Esophagus squamous epithelium (tissue), 5 donors: Measurements from ENCODE around the gene ATP2C1. TPM values are rescaled to one million over a fixed set of nuclear protein-coding genes. Genes with fewer than 3 reads are reported as not detected.
A peak's percentile ranks its signal among the peaks of the same experiment; 100 is the strongest.

Experiments used
- DNase-seq: peaks from one replicate; lab custom pipeline; 2025; lab: John Stamatoyannopoulos, UW
- H3K27ac ChIP-seq, 4 donors: fragments of 200-600 bp; sonication (generic); one replicate each; pipeline ENCODE4 v1.5.1; 2016 to 2019; ENCODE audit warnings: mild to moderate bottlenecking in 1 of 4
- H3K27me3 ChIP-seq, 4 donors: fragments of 200-600 bp; sonication (generic); 1 replicate in 3 of 4; 2 replicates in 1 of 4; pipeline versions ENCODE4 v1.5.1 to v1.6.0; 2017 to 2021; ENCODE audit warnings: antibody characterized with exemption in 1 of 4
- H3K36me3 ChIP-seq, 3 donors: fragments of 200-600 bp; sonication (generic); one replicate each; pipeline ENCODE4 v1.5.1; 2016 to 2019
- H3K4me1 ChIP-seq, 3 donors: fragments of 200-600 bp; sonication (generic); one replicate each; pipeline ENCODE4 v1.5.1; 2017 to 2019
- H3K4me3 ChIP-seq, 4 donors: fragments of 200-600 bp; sonication (generic); 1 replicate in 3 of 4; 2 replicates in 1 of 4; pipeline ENCODE4 v1.5.1; 2016 to 2019; ENCODE audit warnings: mild to moderate bottlenecking in 2 of 4, moderate library complexity in 1 of 4
- H3K9me3 ChIP-seq, 3 donors: fragments of 200-600 bp; sonication (generic); one replicate each; pipeline ENCODE4 v1.5.1; 2016 to 2019
- POLR2A ChIP-seq, 4 donors: fragments of 450-650 bp; IDR thresholded peaks; one replicate each; pipeline ENCODE4 v1.6.1; 2017; ENCODE audit warnings: antibody characterized with exemption in 4 of 4, mild to moderate bottlenecking in 4 of 4, moderate library complexity in 3 of 4
- WGBS, 2 donors: methylation state at CpG; one replicate each; pipeline ENCODE4 v1.1.5; 2018; 5-methylcytosine and 5-hydroxymethylcytosine counted together
- intact Hi-C: fragments of 100-400 bp; cut with DNase I; formaldehyde crosslinking; loops from one replicate; pipeline ENCODE4 v1.15.0; 2022
- total RNA-seq, 4 donors: library from RNA; depleted of rRNA; stranded (reverse); fragments of >200 nt; gene quantifications; one replicate each; pipeline ENCODE4 v1.1.0, GENCODE V29; 2016
- TF ChIP-seq, protein P1 (sequence below), 6 experiments: fragments of 450-650 bp in 4 of 6; fragments of 200-600 bp in 2 of 6; sonication (generic) in 2 of 6; IDR thresholded peaks; one replicate each; pipeline ENCODE4 v1.5.1; 2016 to 2019; ENCODE audit warnings: antibody characterized with exemption in 6 of 6, mild to moderate bottlenecking in 4 of 6, moderate library complexity in 4 of 6
- donor health status: DM: yes; HTN: yes; CAD: no.

The ATP2C1 gene
- total RNA-seq, 4 donors from 2014 or later = 27.6 to 44.2 (median 37.7) TPM

DNA sequence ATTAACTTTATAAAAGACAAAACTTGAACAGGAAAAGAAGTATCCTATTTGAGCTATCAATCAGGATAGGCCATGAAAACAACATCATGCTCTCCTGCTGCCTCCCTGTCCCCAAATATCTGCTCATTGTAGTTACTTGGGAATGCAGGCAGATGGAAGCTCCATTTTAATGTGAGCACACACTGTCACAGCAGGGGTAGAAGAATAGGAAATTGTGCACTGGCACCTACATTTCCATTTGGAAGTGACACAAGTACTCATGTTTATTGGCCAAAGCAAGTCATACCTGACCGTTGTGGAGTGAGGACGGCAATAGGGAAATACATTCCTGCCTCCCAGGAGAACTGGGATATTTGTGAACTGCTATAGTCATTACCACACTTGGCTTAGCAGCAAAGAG, 80.3 kb downstream of the ATP2C1 start:
- peaks cover 0 to 6% (median 0%) of the 10 kb centered on the region in 3 donors for H3K4me1 ChIP-seq

DNA sequence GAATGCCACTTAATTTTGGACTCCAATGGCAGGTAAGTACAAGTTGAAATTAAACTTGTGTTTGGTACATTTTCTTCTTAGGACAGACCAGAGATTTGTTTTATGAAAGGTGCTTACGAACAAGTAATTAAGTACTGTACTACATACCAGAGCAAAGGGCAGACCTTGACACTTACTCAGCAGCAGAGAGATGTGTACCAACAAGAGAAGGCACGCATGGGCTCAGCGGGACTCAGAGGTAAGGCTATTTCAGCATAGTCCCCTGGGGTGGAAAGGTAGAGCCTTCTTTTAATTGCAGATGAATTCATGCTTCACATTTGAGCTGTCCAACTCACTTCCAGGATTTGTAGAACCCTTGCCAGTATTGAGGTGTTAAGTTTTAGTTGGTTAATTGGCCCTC, 81.4 kb downstream of the ATP2C1 start:
- H3K4me3 ChIP-seq = no peak overlapping the region
- peak overlapping the region in 2 of 4 donors; percentile 10 to 35 for H3K27ac ChIP-seq
- H3K4me1 ChIP-seq = peaks cover 0 to 6% (median 0%) of the 10 kb centered on the region in 3 donors
- DNase-seq = no peak
- H3K36me3 ChIP-seq = peaks cover 0 to 57% (median 0%) of the 10 kb centered on the region in 3 donors
- TF ChIP-seq, protein P1, sequence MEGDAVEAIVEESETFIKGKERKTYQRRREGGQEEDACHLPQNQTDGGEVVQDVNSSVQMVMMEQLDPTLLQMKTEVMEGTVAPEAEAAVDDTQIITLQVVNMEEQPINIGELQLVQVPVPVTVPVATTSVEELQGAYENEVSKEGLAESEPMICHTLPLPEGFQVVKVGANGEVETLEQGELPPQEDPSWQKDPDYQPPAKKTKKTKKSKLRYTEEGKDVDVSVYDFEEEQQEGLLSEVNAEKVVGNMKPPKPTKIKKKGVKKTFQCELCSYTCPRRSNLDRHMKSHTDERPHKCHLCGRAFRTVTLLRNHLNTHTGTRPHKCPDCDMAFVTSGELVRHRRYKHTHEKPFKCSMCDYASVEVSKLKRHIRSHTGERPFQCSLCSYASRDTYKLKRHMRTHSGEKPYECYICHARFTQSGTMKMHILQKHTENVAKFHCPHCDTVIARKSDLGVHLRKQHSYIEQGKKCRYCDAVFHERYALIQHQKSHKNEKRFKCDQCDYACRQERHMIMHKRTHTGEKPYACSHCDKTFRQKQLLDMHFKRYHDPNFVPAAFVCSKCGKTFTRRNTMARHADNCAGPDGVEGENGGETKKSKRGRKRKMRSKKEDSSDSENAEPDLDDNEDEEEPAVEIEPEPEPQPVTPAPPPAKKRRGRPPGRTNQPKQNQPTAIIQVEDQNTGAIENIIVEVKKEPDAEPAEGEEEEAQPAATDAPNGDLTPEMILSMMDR (IDR thresholded peaks at IDR 0.05) = no peak
- TF ChIP-seq POLR2A (IDR thresholded peaks at IDR 0.05) = no peak
- intact Hi-C loops = no loop called here
- WGBS, 2 donors = 32 to 73% methylated on average over 3 of the region's 3 CpGs
- no peaks in the 10 kb centered on the region for H3K9me3 ChIP-seq
- H3K27me3 ChIP-seq = no peaks in the 10 kb centered on the region

More for the DNA sequence above, 80.3 kb downstream of the ATP2C1 start:
- WGBS, 2 donors = 86 to 100% methylated on average over 2 of the region's 2 CpGs
- Histone ChIP-seq H3K27ac (peak overlapping the region in 1 of 4 donors; percentile 35), H3K4me3 (no peak overlapping the region), H3K27me3 (no peaks in the 10 kb centered on the region), H3K36me3 (peaks cover 0 to 57% (median 0%) of the 10 kb centered on the region in 3 donors), H3K9me3 (no peaks in the 10 kb centered on the region)
- no peak for DNase-seq
- TF ChIP-seq, protein P1 (IDR thresholded peaks at IDR 0.05) = no peak
- TF ChIP-seq POLR2A (IDR thresholded peaks at IDR 0.05) = no peak
- intact Hi-C loops = no loop called here

DNA sequence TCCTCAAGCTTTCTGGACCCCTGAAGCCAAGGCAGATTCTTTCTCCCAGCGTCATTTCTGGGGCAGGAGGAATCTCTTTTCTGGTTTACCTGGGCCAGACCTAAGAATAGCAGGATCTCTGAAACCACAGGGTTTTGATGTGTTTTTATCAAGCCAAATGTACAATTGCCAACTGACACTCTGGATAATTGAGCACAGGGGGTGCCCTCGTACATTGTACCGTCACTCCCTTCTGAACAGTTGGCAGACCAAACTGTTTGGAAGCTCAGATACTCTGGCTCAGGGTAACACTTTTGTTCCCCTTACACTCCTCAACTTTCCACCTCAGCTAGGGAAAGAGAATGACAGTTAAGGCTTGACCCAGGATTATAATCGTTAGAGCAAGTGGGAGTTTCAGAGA, 82.8 kb downstream of the ATP2C1 start:
- no peak overlapping the region for H3K27ac ChIP-seq
- H3K4me1 ChIP-seq = peaks cover 0 to 6% (median 0%) of the 10 kb centered on the region in 3 donors
- no peak for DNase-seq
- H3K27me3 ChIP-seq = no peaks in the 10 kb centered on the region
- TF ChIP-seq POLR2A (IDR thresholded peaks at IDR 0.05) = no peak
- TF ChIP-seq, protein P1 (IDR thresholded peaks at IDR 0.05) = no peak
- peaks cover 0 to 57% (median 0%) of the 10 kb centered on the region in 3 donors for H3K36me3 ChIP-seq
- no peak overlapping the region for H3K4me3 ChIP-seq
- H3K9me3 ChIP-seq = no peaks in the 10 kb centered on the region
- intact Hi-C loops = no loop called here
- 78 to 89% methylated on average over 4 of the region's 4 CpGs for WGBS, 2 donors

DNA sequence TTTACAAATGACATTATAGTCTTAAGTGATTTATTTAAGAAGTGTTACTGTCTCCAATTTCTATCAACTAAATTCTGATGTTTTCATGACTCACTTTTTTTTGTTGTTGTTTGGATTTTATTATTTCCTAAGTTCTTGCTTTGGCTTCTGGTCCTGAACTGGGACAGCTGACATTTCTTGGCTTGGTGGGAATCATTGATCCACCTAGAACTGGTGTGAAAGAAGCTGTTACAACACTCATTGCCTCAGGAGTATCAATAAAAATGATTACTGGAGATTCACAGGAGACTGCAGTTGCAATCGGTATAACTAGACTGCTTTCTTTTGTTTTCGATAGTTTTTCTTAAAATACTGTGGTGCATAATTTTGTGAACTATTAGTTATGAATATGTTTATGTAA, 85.2 kb downstream of the ATP2C1 start:
- peaks cover 0 to 61% (median 0%) of the 10 kb centered on the region in 3 donors for H3K36me3 ChIP-seq
- H3K27me3 ChIP-seq = no peaks in the 10 kb centered on the region
- TF ChIP-seq, protein P1 (IDR thresholded peaks at IDR 0.05) = no peak
- no peak for TF ChIP-seq POLR2A (IDR thresholded peaks at IDR 0.05)
- DNase-seq = no peak
- peaks cover 0 to 6% (median 0%) of the 10 kb centered on the region in 3 donors for H3K4me1 ChIP-seq
- intact Hi-C loops = no loop called here
- no peak overlapping the region for H3K27ac ChIP-seq
- WGBS, 2 donors = 85 to 86% methylated on average over 2 of the region's 2 CpGs
- H3K4me3 ChIP-seq = no peak overlapping the region
- no peaks in the 10 kb centered on the region for H3K9me3 ChIP-seq

DNA sequence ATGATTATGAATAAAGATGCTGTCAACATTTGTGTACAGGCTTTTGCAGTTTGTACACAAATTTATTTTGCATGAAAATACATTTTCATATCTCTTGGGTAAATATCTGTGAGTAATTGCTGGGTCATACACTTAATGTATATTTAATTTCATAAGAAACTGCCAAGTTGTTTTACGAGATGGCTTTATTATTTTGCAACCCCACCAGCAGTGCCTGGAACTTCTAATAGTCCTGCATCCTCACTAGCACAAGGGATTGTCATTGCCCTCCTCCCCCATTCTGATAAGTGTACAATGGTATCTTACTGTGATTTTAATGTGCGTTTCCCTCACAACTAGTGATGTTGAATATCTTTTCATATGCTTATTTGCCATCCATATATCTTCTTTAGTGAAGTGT, 87.6 kb downstream of the ATP2C1 start:
- peaks cover 0 to 65% (median 0%) of the 10 kb centered on the region in 3 donors for H3K36me3 ChIP-seq
- H3K4me1 ChIP-seq = no peaks in the 10 kb centered on the region
- intact Hi-C loops = no loop called here
- no peaks in the 10 kb centered on the region for H3K27me3 ChIP-seq
- H3K27ac ChIP-seq = no peak overlapping the region
- H3K4me3 ChIP-seq = no peak overlapping the region
- no peak for TF ChIP-seq POLR2A (IDR thresholded peaks at IDR 0.05)
- TF ChIP-seq, protein P1 (IDR thresholded peaks at IDR 0.05) = no peak
- 79 to 89% methylated on average over 2 of the region's 2 CpGs for WGBS, 2 donors
- H3K9me3 ChIP-seq = no peaks in the 10 kb centered on the region
- DNase-seq = no peak
